ENCODE data around the gene SETD1A.
"Not testable (repeated sequence)": the region's sequence is repeated elsewhere in the genome, so short reads cannot be mapped to it uniquely, and the experiment has no call there.

Gene SETD1A

GRCh38 chr16:30930160-30930571 lies 27.4 kb upstream of the SETD1A start:
- no peak for DNase-seq

- no peak for DNase-seq
Observed at GRCh38 chr16:30931068-30931650, 26.4 kb upstream of the SETD1A start.

GRCh38 chr16:30934827-30935557 lies 22.6 kb upstream of the SETD1A start:
- no peak for DNase-seq

GRCh38 chr16:30937692-30938091 lies 19.9 kb upstream of the SETD1A start:
- no peak for DNase-seq

GRCh38 chr16:30939571-30939970 lies 18.0 kb upstream of the SETD1A start:
- not testable (repeated sequence) for DNase-seq

- DNase-seq, result peak; percentile 64
Observed at GRCh38 chr16:30941600-30942425, 15.7 kb upstream of the SETD1A start.

- no peak for DNase-seq
Observed at GRCh38 chr16:30942426-30942806, 15.1 kb upstream of the SETD1A start.

GRCh38 chr16:30944352-30944751 lies 13.2 kb upstream of the SETD1A start:
- no peak for DNase-seq

- DNase-seq, result no peak
Observed at GRCh38 chr16:30946671-30947540, 10.6 kb upstream of the SETD1A start.

- no peak for DNase-seq
Observed at GRCh38 chr16:30947541-30947858, 10.1 kb upstream of the SETD1A start.

GRCh38 chr16:30947859-30948666 lies 9.5 kb upstream of the SETD1A start:
- DNase-seq, result no peak

- DNase-seq, result peak; percentile 44
Observed at GRCh38 chr16:30948667-30949649, 8.6 kb upstream of the SETD1A start, which contains the start of gene ORAI3. TSS of gene ORAI3 (plus strand) at chr16:30949068. CDS start at chr16:30949290, 222 bp downstream.

- no peak for DNase-seq
Observed at GRCh38 chr16:30949650-30950515, 7.7 kb upstream of the SETD1A start.

- no peak for DNase-seq
Observed at GRCh38 chr16:30950516-30951065, 7.0 kb upstream of the SETD1A start.

GRCh38 chr16:30951193-30951592 lies 6.4 kb upstream of the SETD1A start:
- DNase-seq, result no peak

GRCh38 chr16:30951750-30952149 lies 5.8 kb upstream of the SETD1A start:
- DNase-seq, result no peak

GRCh38 chr16:30953111-30953510 lies 4.4 kb upstream of the SETD1A start:
- DNase-seq, result no peak

GRCh38 chr16:30953511-30954124 lies 3.9 kb upstream of the SETD1A start:
- peak; percentile 61 for DNase-seq

- no peak for DNase-seq
Observed at GRCh38 chr16:30954993-30955392, 2.6 kb upstream of the SETD1A start.
